ENCODE measurements around the gene PDE2A. TPM values are rescaled to one million over a fixed set of nuclear protein-coding genes. Genes with fewer than 3 reads are reported as not detected.

PDE2A gene
- total and polyA plus RNA-seq, 2 of the 4 experiments (the other 2 are of a cell fraction), result 0.02 TPM; not detected in 1

DNA sequence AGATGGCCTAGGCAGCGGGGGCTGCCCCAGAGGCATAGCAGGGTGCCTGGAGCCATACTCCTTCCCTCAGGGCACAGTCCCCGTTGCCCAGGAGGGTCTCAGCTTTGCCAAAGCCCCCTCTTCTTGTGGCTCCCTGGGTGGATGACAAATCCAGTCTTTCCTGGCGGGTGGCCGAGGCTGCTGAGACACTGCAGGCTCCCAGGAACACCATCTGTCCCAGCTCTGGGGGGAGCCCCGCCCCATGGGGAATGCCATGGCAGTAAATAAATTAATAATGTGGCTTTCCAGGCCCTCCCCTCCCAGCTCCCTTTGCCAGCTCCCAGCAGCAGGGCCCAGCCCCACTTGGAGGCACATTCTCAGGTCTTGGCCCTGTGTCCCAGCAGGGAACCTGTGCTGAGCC, 45.0 kb downstream of the PDE2A start:
- intact Hi-C loops (cut with micrococcal nuclease) (no loop called here), dilution Hi-C loops (cut with HindIII; ENCODE audit: low sequenced_read_pairs, unreplicated experiment) (no loop called here), in situ Hi-C loops (cut with MboI; ENCODE audit: low sequenced_read_pairs) (no loop called here)
- Histone ChIP-seq H3K9ac (ENCODE audit: low read depth, low read length) (no peak overlapping the region), H3K23ac (ENCODE audit: low read depth, low read length) (no peak overlapping the region), H3K9me3 (ENCODE audit: control insufficient read depth, insufficient read depth, low read length) (peaks cover 3% of the 10 kb centered on the region; the same call in 1 of the 2 replicates), H2AK5ac (ENCODE audit: low read depth, low read length) (no peak overlapping the region), H4K8ac (ENCODE audit: low read depth in 2 of 2, low read length in 2 of 2) (no peak overlapping the region), H4K20me1 (ENCODE audit: insufficient read depth, low read length) (no peaks in the 10 kb centered on the region; the same call in 1 of the 2 replicates), H4K5ac (ENCODE audit: low read depth, low read length) (no peak overlapping the region), H2BK120ac (ENCODE audit: low read depth, low read length) (no peak overlapping the region), H3K4me2 (ENCODE audit: low read depth, low read length) (no peak overlapping the region), H3K18ac (ENCODE audit: low read depth, low read length) (no peak overlapping the region), H2BK5ac (ENCODE audit: low read depth, low read length, poor library complexity, severe bottlenecking) (no peak overlapping the region), H3K27ac (ENCODE audit: insufficient read depth, low read length) (no peak overlapping the region), H3K4ac (ENCODE audit: low read depth, low read length) (no peak overlapping the region), H2AFZ (replicated peaks; ENCODE audit: low read length, poor library complexity) (no peak overlapping the region), H3K36me3 (ENCODE audit: control insufficient read depth, insufficient read depth, low read length) (no peaks in the 10 kb centered on the region), H4K91ac (ENCODE audit: insufficient read depth, low read depth, low read length) (no peak overlapping the region), H2AK9ac (replicated peaks; ENCODE audit: low read depth, low read length, poor library complexity) (no peak overlapping the region), H2BK15ac (ENCODE audit: low read depth, low read length) (no peak overlapping the region), H3K4me1 (ENCODE audit: control insufficient read depth, insufficient read depth, low read length) (peaks cover 7% of the 10 kb centered on the region; the same call in 1 of the 2 replicates), H2BK20ac (ENCODE audit: low read depth, low read length) (no peak overlapping the region), H3K4me3 (ENCODE audit: insufficient read depth, low read depth, low read length) (no peak overlapping the region), H3K56ac (ENCODE audit: extremely low read depth, insufficient read depth, low read length) (no peak overlapping the region), H3K14ac (replicated peaks; ENCODE audit: low read depth, low read length) (no peak overlapping the region), H3K9me1 (ENCODE audit: insufficient read depth, low read length) (no peaks in the 10 kb centered on the region), H3K79me1 (ENCODE audit: low read depth in 1 of 2, low read length in 2 of 2) (no peaks in the 10 kb centered on the region), H3K27me3 (ENCODE audit: control insufficient read depth, insufficient read depth, low read length) (peaks cover 64% of the 10 kb centered on the region)
- DNase-seq (no peak), ATAC-seq (ENCODE audit: low read depth) (no peak)
- POLR2A ChIA-PET (ENCODE audit: unreplicated experiment), result no interaction called here
- no peak for TF ChIP-seq BHLHE40 (IDR thresholded peaks at IDR 0.05; ENCODE audit: low read depth, low read length)
- TF ChIP-seq CEBPB (IDR thresholded peaks at IDR 0.05; ENCODE audit: low read depth, low read length), result no peak
- no peak for TF ChIP-seq MAFK (IDR thresholded peaks at IDR 0.05; ENCODE audit: low read depth, low read length)
- TF ChIP-seq, protein P1, sequence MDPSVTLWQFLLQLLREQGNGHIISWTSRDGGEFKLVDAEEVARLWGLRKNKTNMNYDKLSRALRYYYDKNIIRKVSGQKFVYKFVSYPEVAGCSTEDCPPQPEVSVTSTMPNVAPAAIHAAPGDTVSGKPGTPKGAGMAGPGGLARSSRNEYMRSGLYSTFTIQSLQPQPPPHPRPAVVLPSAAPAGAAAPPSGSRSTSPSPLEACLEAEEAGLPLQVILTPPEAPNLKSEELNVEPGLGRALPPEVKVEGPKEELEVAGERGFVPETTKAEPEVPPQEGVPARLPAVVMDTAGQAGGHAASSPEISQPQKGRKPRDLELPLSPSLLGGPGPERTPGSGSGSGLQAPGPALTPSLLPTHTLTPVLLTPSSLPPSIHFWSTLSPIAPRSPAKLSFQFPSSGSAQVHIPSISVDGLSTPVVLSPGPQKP (IDR thresholded peaks at IDR 0.05; ENCODE audit: borderline replicate concordance, low read depth, low read length), result no peak
- TF ChIP-seq RAD21 (IDR thresholded peaks at IDR 0.05; ENCODE audit: low read length), result no peak
- TF ChIP-seq SMC3 (IDR thresholded peaks at IDR 0.05; ENCODE audit: low read depth, low read length), result no peak
- TF ChIP-seq NFE2L2 (IDR thresholded peaks at IDR 0.05; ENCODE audit: low read depth, low read length), result no peak
- no peak for TF ChIP-seq MAZ (IDR thresholded peaks at IDR 0.05; ENCODE audit: borderline replicate concordance, low read depth, low read length)
- no CpG with 5 or more reads among the region's 5 CpGs for WGBS, 2 experiments (ENCODE audit: extremely low coverage in 2 of 2, insufficient read length in 1 of 2)
- CTCF ChIA-PET, result no interaction called here
- no TSS peak for BruUV-seq (replicated peaks)

All from IMR-90 (cell line).